ENCODE results near the gene CYBA. TPM values are rescaled to one million over a fixed set of nuclear protein-coding genes. Genes with fewer than 3 reads are reported as not detected.

The CYBA gene
- polyA plus RNA-seq, 3 donors = 1,168 to 2,376 (median 2,092) TPM

DNA sequence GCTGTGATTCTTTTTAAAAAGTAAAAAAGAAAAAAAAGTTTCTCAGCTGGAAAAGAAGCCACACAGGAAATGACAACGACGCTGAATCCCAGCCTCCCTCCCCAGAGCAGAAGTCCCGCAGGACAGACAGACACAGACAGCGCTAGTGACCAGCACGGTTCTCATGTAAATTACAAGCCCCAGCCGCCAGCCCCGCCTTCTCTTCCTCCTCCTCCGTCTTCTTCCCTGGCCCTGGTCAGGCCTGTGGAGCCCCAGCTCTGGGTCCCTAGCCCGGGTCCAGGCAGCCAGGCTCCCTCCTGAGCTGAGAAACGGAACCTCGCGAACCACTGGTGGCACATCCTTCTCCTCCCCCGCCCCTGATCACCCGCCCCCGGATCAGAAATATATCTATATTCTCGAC is 19.5 kb downstream of the CYBA start:
- Mint-ChIP-seq H3K27ac (peak overlapping the region in 1 of 7 donors; percentile 13), H3K27me3 (ENCODE audit: low read depth in 3 of 3) (peaks cover 13 to 28% (median 15%) of the 10 kb centered on the region in 3 donors), H3K36me3 (peaks cover 49 to 69% of the 10 kb centered on the region in 2 donors), H3K4me3 (no peak overlapping the region), H3K9me3 (no peaks in the 10 kb centered on the region), H3K4me1 (peaks cover 10% of the 10 kb centered on the region)
- intact Hi-C loops (cut with micrococcal nuclease) = loop anchor here in 1 of 2 donors (10.0 kb wide), 1 partner anchor 53 kb away; the partner anchor contains the start of gene SNAI3
- H3K4me2 ChIP-seq (replicated peaks; ENCODE audit: extremely low read depth, low read length, poor library complexity, severe bottlenecking) = no peak overlapping the region
- peaks cover 0 to 16% of the 10 kb centered on the region in 2 donors for H3K27me3 ChIP-seq (ENCODE audit: control insufficient read depth in 2 of 2, insufficient read depth in 2 of 2, low read length in 2 of 2)
- H3K4me3 ChIP-seq (replicated peaks in 1 of 3; ENCODE audit: low read depth in 2 of 3, low read length in 3 of 3) = no peak overlapping the region
- TF ChIP-seq, protein P1, sequence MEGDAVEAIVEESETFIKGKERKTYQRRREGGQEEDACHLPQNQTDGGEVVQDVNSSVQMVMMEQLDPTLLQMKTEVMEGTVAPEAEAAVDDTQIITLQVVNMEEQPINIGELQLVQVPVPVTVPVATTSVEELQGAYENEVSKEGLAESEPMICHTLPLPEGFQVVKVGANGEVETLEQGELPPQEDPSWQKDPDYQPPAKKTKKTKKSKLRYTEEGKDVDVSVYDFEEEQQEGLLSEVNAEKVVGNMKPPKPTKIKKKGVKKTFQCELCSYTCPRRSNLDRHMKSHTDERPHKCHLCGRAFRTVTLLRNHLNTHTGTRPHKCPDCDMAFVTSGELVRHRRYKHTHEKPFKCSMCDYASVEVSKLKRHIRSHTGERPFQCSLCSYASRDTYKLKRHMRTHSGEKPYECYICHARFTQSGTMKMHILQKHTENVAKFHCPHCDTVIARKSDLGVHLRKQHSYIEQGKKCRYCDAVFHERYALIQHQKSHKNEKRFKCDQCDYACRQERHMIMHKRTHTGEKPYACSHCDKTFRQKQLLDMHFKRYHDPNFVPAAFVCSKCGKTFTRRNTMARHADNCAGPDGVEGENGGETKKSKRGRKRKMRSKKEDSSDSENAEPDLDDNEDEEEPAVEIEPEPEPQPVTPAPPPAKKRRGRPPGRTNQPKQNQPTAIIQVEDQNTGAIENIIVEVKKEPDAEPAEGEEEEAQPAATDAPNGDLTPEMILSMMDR (IDR thresholded peaks at IDR 0.05) = no peak
- DNase-seq = no peak
- H3K9me3 ChIP-seq (replicated peaks in 1 of 2; ENCODE audit: control insufficient read depth in 1 of 2, insufficient read depth in 1 of 2, low read length in 2 of 2) = no peaks in the 10 kb centered on the region
- WGBS (ENCODE audit: insufficient coverage) = 79% methylated on average over 7 of the region's 16 CpGs
- peaks cover 49 to 57% of the 10 kb centered on the region in 2 donors for H3K36me3 ChIP-seq (replicated peaks in 1 of 2; ENCODE audit: control insufficient read depth in 1 of 2, insufficient read depth in 2 of 2, low read length in 2 of 2)
- peaks cover 23% of the 10 kb centered on the region for H4K20me1 ChIP-seq (ENCODE audit: insufficient read depth, low read length)
- peaks cover 21 to 26% of the 10 kb centered on the region in 2 donors for H3K4me1 ChIP-seq (ENCODE audit: control insufficient read depth in 1 of 2, insufficient read depth in 2 of 2, low read length in 2 of 2)
- H2AFZ ChIP-seq (ENCODE audit: insufficient read depth, low read depth, low read length, poor library complexity, severe bottlenecking) = no peak overlapping the region
- H3K27ac ChIP-seq (ENCODE audit: low read depth in 1 of 2, low read length in 2 of 2) = no peak overlapping the region
- no peak overlapping the region for H3K9ac ChIP-seq (ENCODE audit: insufficient read depth, low read length, poor library complexity, severe bottlenecking)
- H3K79me2 ChIP-seq (ENCODE audit: insufficient read depth, low read length) = no peaks in the 10 kb centered on the region

DNA sequence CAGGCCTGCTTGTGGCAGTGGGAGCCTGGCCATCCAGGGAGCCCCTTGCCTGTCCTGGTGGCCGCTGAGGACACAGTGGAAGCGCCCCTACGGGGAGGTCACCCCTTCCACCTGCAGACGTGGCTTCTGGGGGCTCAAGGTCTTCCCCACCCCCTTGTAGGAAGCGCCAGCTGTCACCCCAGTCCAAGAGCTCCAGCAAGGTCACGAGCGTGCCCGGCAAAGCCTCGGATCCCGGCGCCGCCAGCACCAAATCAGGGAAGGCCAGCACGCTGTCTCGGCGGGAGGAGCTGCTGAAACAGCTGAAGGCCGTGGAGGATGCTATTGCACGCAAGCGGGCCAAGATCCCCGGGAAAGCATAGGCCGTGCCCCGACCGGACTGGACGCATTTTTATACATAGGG is 19.9 kb downstream of the CYBA start:
- no peak overlapping the region for H3K4me2 ChIP-seq (replicated peaks; ENCODE audit: extremely low read depth, low read length, poor library complexity, severe bottlenecking)
- peaks cover 0 to 12% of the 10 kb centered on the region in 2 donors for H3K27me3 ChIP-seq (ENCODE audit: control insufficient read depth in 2 of 2, insufficient read depth in 2 of 2, low read length in 2 of 2)
- H3K9me3 ChIP-seq (replicated peaks in 1 of 2; ENCODE audit: control insufficient read depth in 1 of 2, insufficient read depth in 1 of 2, low read length in 2 of 2) = no peaks in the 10 kb centered on the region
- peaks cover 19% of the 10 kb centered on the region for H4K20me1 ChIP-seq (ENCODE audit: insufficient read depth, low read length)
- peaks cover 49 to 62% of the 10 kb centered on the region in 2 donors for H3K36me3 ChIP-seq (replicated peaks in 1 of 2; ENCODE audit: control insufficient read depth in 1 of 2, insufficient read depth in 2 of 2, low read length in 2 of 2)
- no peak overlapping the region for H3K27ac ChIP-seq (ENCODE audit: low read depth in 1 of 2, low read length in 2 of 2)
- no peak overlapping the region for H3K9ac ChIP-seq (ENCODE audit: insufficient read depth, low read length, poor library complexity, severe bottlenecking)
- TF ChIP-seq, protein P1 (IDR thresholded peaks at IDR 0.05) = no peak
- Mint-ChIP-seq H3K4me1 (peaks cover 10% of the 10 kb centered on the region), H3K4me3 (no peak overlapping the region), H3K27ac (no peak overlapping the region), H3K9me3 (no peaks in the 10 kb centered on the region), H3K27me3 (ENCODE audit: low read depth in 3 of 3) (peaks cover 8 to 24% (median 11%) of the 10 kb centered on the region in 3 donors), H3K36me3 (peaks cover 53 to 72% of the 10 kb centered on the region in 2 donors)
- peaks cover 21 to 26% of the 10 kb centered on the region in 2 donors for H3K4me1 ChIP-seq (ENCODE audit: control insufficient read depth in 1 of 2, insufficient read depth in 2 of 2, low read length in 2 of 2)
- DNase-seq = no peak
- no peaks in the 10 kb centered on the region for H3K79me2 ChIP-seq (ENCODE audit: insufficient read depth, low read length)
- H3K4me3 ChIP-seq (replicated peaks in 1 of 3; ENCODE audit: low read depth in 2 of 3, low read length in 3 of 3) = no peak overlapping the region
- intact Hi-C loops (cut with micrococcal nuclease) = loop anchor here in 1 of 2 donors (10.0 kb wide), 1 partner anchor 54 kb away; the partner anchor contains the start of gene SNAI3
- H2AFZ ChIP-seq (ENCODE audit: insufficient read depth, low read depth, low read length, poor library complexity, severe bottlenecking) = no peak overlapping the region
- 95% methylated on average over 21 of the region's 23 CpGs for WGBS (ENCODE audit: insufficient coverage)

Data from CD14-positive monocyte (primary cell).